HG02623 (cell line): ENCODE data around the gene DVL3.
"Not testable (repeated sequence)": the region's sequence is repeated elsewhere in the genome, so short reads cannot be mapped to it uniquely, and the experiment has no call there.

ENCODE experiments used
- ATAC-seq: cut with Tn5 transposase; IDR thresholded peaks from one replicate; pipeline ENCODE4 v1.9.1; 2021; ENCODE audit warnings: moderate library complexity; ENCODE audit not compliant: unreplicated experiment

DVL3 gene

GRCh38 chr3:184155644-184156521, 706 bp downstream of the DVL3 start:
- peak; percentile 24 for ATAC-seq

- ATAC-seq: no peak
Observed at GRCh38 chr3:184156522-184156955, 1.4 kb downstream of the DVL3 start.

GRCh38 chr3:184157206-184157605, 2.0 kb downstream of the DVL3 start:
- ATAC-seq: no peak

- ATAC-seq: no peak
Observed at GRCh38 chr3:184158404-184158803, 3.2 kb downstream of the DVL3 start.

- no peak for ATAC-seq
Observed at GRCh38 chr3:184160456-184160855, 5.3 kb downstream of the DVL3 start.

- not testable (repeated sequence) for ATAC-seq
Observed at GRCh38 chr3:184162571-184163070, 7.4 kb downstream of the DVL3 start.

GRCh38 chr3:184164648-184165330, 9.6 kb downstream of the DVL3 start:
- ATAC-seq: no peak

- ATAC-seq: no peak
Observed at GRCh38 chr3:184165543-184165942, 10.4 kb downstream of the DVL3 start.

GRCh38 chr3:184166671-184167070, 11.5 kb downstream of the DVL3 start:
- ATAC-seq: no peak

- no peak for ATAC-seq
Observed at GRCh38 chr3:184167786-184168185, 12.6 kb downstream of the DVL3 start.

- ATAC-seq: no peak
Observed at GRCh38 chr3:184168363-184169120, 13.4 kb downstream of the DVL3 start.

- no peak for ATAC-seq
Observed at GRCh38 chr3:184169896-184170875, 15.0 kb downstream of the DVL3 start.

GRCh38 chr3:184171562-184171961, 16.4 kb downstream of the DVL3 start:
- no peak for ATAC-seq

GRCh38 chr3:184172681-184173373, 17.6 kb downstream of the DVL3 start:
- no peak for ATAC-seq

GRCh38 chr3:184173374-184173722, 18.2 kb downstream of the DVL3 start:
- no peak for ATAC-seq

GRCh38 chr3:184174284-184174645, 19.1 kb downstream of the DVL3 start:
- no peak for ATAC-seq

- ATAC-seq: peak; percentile 96
Observed at GRCh38 chr3:184174646-184175492, 19.7 kb downstream of the DVL3 start, which contains the start of gene AP2M1. TSS of gene AP2M1 (plus strand) at chr3:184174855. CDS start at chr3:184176994, 2,139 bp downstream.

- no peak for ATAC-seq
Observed at GRCh38 chr3:184175506-184175905, 20.3 kb downstream of the DVL3 start.

GRCh38 chr3:184175981-184176376, 20.8 kb downstream of the DVL3 start:
- no peak for ATAC-seq
